Activated naive CD4-positive, alpha-beta T cell (primary cell): ENCODE data around the gene TBCD.

ENCODE experiments used
- DNase-seq, 4 experiments: peaks; one replicate each; lab custom pipeline; 2025; lab: John Stamatoyannopoulos, UW

TBCD gene

GRCh38 chr17:82923366-82924113, 171.7 kb downstream of the TBCD start:
- no peak for DNase-seq

DNA sequence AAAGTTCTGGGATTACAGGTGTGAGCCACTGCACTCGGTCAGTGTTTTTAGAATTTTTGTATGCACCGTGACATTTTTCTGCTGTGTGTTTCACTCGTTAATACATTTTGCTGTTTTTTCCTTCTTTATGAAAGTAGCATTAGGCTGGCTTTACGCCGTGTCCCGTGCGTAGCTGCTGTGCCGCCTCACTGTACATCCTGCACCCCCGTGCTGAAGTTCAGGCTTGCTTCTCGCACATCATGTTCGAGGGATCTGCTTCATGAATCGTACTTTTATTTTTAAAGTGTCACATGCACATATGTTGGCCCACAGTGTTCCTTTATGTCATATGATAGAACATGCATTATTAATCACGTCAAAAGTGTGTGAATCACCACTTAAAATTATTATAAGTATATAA, 172.3 kb downstream of the TBCD start:
- DNase-seq = no peak

GRCh38 chr17:82924812-82925211, 172.9 kb downstream of the TBCD start:
- DNase-seq = no peak

DNA sequence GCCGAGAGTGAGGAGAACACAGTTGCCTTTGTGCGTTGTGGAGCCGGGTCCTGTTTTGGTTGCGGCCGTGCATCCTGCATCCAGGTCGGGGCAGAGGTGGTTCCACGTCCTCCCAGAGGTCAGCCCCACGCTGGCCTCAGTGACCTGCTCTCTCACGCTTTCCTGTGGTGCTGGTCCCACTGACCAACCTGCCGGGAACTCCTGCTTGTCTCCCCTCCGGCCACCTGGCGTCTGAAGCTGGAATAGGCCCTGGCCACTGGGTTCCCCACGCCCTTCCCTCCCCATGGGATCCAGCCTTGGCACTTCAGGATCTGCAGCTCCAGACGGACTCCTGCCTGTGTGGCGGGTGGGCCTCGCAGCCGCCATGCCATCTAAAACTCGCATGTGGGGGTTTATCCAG, 173.5 kb downstream of the TBCD start:
- DNase-seq = no peak

DNA sequence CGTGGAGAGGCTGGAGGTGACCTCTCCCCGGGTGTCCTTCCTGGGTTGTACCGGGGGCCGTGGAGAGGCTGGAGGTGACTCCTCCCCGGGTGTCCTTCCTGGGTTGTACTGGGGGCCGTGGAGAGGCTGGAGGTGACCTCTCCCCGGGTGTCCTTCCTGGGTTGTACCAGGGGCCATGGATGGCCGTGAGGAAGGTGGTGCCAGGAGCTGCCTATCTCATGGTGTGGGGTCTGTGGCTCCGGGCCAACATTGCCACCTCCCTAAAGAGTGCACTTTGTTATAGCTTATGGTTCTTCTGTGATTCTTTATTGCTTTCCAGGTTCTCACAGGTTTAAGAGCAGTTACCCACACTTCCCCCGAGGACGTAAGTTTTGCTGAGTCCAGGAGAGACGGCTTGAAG, 174.2 kb downstream of the TBCD start:
- no peak for DNase-seq

GRCh38 chr17:82926716-82927115, 174.9 kb downstream of the TBCD start:
- no peak for DNase-seq

- DNase-seq = no peak
These were observed 175.4 kb downstream of the TBCD start for GRCh38 chr17:82927311-82927660.

GRCh38 chr17:82927661-82928601, 176.1 kb downstream of the TBCD start:
- DNase-seq = no peak

GRCh38 chr17:82929011-82929622, 177.3 kb downstream of the TBCD start:
- DNase-seq = no peak

- no peak for DNase-seq
These were observed 177.8 kb downstream of the TBCD start for GRCh38 chr17:82929676-82930042.

DNA sequence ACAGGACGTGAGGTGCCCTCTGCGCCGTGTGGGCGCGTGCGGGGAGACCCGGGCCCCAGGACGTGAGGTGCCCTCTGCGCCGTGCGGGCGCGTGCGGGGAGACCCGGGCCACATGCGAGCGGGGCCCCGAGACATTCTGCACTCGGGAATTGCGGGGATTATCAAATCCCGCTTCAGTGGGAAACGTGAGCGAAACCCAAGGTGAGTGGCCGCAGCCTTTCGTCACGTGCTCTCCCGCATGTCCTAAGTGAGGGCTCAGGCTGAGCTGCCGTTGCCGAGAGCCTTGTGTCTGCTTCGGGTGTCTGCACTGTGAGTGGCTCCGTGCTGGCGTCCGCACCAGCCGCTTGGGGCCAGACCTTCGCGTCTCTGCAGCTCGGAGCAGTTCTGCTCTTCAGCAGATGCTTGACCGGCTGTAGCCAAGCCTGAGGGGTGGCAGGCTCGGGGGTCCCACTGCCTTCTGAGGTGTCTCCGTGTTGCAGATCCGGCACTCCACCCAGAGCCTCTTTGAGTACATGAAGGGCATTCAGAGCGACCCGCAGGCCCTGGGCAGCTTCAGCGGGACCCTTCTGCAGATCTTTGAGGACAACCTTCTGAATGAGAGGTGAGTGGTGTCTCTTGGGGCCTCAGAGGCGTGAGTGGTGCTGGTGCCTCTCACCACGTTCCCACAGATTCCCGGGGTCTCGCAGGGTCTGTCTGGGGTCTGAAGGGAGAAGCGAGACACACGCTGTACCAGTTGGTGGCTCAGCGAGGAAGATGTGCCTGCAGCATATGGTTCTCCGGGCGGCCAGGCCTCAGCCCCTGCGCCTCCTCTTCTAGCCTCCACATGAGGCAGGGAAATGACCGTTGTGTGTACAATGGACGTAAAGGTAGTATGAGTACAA, 178.4 kb downstream of the TBCD start:
- no peak for DNase-seq

GRCh38 chr17:82930924-82931698, 179.2 kb downstream of the TBCD start:
- no peak for DNase-seq

GRCh38 chr17:82931699-82932517, 180.0 kb downstream of the TBCD start:
- no peak for DNase-seq

DNA sequence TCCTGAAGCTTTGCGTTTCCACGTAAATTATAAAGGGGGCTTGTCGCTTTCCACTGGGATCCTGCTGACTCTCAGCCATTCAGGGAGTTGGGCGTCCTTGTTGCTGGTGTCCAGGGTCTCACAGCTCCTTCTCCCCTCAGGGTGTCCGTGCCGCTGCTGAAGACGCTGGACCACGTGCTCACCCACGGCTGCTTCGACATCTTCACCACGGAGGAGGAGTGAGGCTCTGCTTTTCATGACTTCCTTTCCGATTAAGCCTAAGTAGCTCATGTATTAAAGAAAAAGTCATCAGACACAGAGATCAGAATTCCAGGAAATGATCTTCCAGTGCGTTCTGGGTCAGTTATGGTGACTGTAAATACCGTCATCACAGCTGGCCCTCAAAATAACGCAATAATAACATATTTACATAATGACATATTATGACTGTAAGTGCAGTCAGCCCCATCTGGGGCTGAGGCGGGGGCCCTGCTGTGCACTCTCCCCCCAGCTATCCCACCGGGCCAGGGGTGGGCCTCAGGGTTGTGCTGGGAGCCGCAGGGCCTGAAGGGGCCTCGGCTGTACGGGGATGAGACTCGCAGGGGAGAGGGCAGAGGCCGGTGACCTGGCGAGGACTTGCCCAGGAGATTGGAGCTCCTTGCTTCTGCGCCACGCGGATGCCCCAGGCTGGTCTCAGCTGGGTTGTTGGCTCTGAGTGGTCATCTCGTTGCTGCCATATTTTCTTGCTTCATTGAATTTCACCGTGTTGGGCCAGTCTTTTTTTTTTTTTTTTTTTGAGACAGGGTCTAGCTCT, 180.8 kb downstream of the TBCD start:
- no peak for DNase-seq

GRCh38 chr17:82933911-82934310, 182.0 kb downstream of the TBCD start:
- no peak for DNase-seq

- DNase-seq = no peak
These were observed 184.3 kb downstream of the TBCD start for GRCh38 chr17:82935966-82936767.

- no peak for DNase-seq
These were observed 184.9 kb downstream of the TBCD start for GRCh38 chr17:82936768-82937171.
